Measurements from ENCODE around the gene CKAP2L. TPM values are rescaled to one million over a fixed set of nuclear protein-coding genes. Genes with fewer than 3 reads are reported as not detected.

CKAP2L gene
- total RNA-seq, 1 donor from 2014 or later: 4.4 TPM

Other genes with a start within 250 kb of the CKAP2L start
- 11.7 and 12.4 TPM in 2 replicates for gene POLR1B, start 222.1 kb downstream of the CKAP2L start, total RNA-seq
- gene CHCHD5, start 180.0 kb downstream of the CKAP2L start, total RNA-seq: 11.0 and 22.7 TPM in 2 replicates
- gene SLC20A1, start 118.7 kb downstream of the CKAP2L start, total RNA-seq: 90.7 and 103 TPM in 2 replicates
- gene NT5DC4, start 43.6 kb downstream of the CKAP2L start, total RNA-seq: not detected in 2 replicates
- gene IL1A, start 19.9 kb upstream of the CKAP2L start, total RNA-seq: 3.9 and 4.5 TPM in 2 replicates
- gene IL1B, start 72.2 kb upstream of the CKAP2L start, total RNA-seq: 8.9 and 10.6 TPM in 2 replicates
- not detected in 2 replicates for gene IL37, start 146.6 kb upstream of the CKAP2L start, total RNA-seq
- not detected in 2 replicates for gene IL36G, start 213.4 kb upstream of the CKAP2L start, total RNA-seq
- gene IL36A, start 240.8 kb upstream of the CKAP2L start, total RNA-seq: not detected in 2 replicates